Hepatocyte (in vitro differentiated cells): ENCODE measurements around the gene KSR1. TPM values are rescaled to one million over a fixed set of nuclear protein-coding genes. Genes with fewer than 3 reads are reported as not detected.

Experiments
- DNase-seq: peaks from one replicate; pipeline ENCODE4 v3.0.0-alpha.2; 2016; ENCODE audit warnings: low spot score
- H2AFZ ChIP-seq: fragments of 200-600 bp; sonication (generic); 2 replicates; pipeline ENCODE4 v1.6.0; 2016; ENCODE audit warnings: antibody characterized with exemption, mild to moderate bottlenecking
- H3K27ac ChIP-seq: fragments of 200-600 bp; sonication (generic); 2 replicates; pipeline ENCODE4 v1.5.1; 2016; ENCODE audit warnings: mild to moderate bottlenecking
- H3K27me3 ChIP-seq: fragments of 200-600 bp; sonication (generic); 2 replicates; pipeline ENCODE4 v1.6.1; 2016
- H3K36me3 ChIP-seq: fragments of 200-600 bp; sonication (generic); replicated peaks from 2 replicates; pipeline ENCODE4 v1.5.1; 2016; ENCODE audit warnings: low read depth; ENCODE audit not compliant: insufficient read depth
- H3K4me1 ChIP-seq: fragments of 200-600 bp; sonication (generic); 2 replicates; pipeline ENCODE4 v1.5.1; 2016; ENCODE audit warnings: mild to moderate bottlenecking, moderate library complexity; ENCODE audit not compliant: insufficient read depth
- H3K4me2 ChIP-seq: fragments of 200-600 bp; sonication (generic); 2 replicates; pipeline ENCODE4 v1.6.0; 2016
- H3K4me3 ChIP-seq: fragments of 200-600 bp; sonication (generic); 2 replicates; pipeline ENCODE4 v1.5.1; 2016; ENCODE audit warnings: mild to moderate bottlenecking
- H3K79me2 ChIP-seq: fragments of 200-600 bp; sonication (generic); 2 replicates; pipeline ENCODE4 v1.6.0; 2017; ENCODE audit warnings: mild to moderate bottlenecking
- H3K9me2 ChIP-seq: fragments of 200-600 bp; sonication (generic); replicated peaks from 2 replicates; pipeline ENCODE4 v1.6.0; 2017; ENCODE audit warnings: mild to moderate bottlenecking; ENCODE audit not compliant: insufficient read depth
- H3K9me3 ChIP-seq: fragments of 200-600 bp; sonication (generic); 2 replicates; pipeline ENCODE4 v1.5.1; 2016; ENCODE audit warnings: low read depth, mild to moderate bottlenecking
- H4K20me1 ChIP-seq: fragments of 200-600 bp; sonication (generic); 2 replicates; pipeline ENCODE4 v1.6.0; 2016; ENCODE audit warnings: mild to moderate bottlenecking; ENCODE audit not compliant: insufficient read depth, poor library complexity, severe bottlenecking
- CTCF ChIP-seq: fragments of 200-600 bp; sonication (generic); IDR thresholded peaks from 2 replicates; pipeline ENCODE4 v1.5.1; 2016; ENCODE audit warnings: antibody characterized with exemption, mild to moderate bottlenecking; ENCODE audit not compliant: poor library complexity
- EZH2 ChIP-seq: fragments of 200-600 bp; sonication (generic); IDR thresholded peaks from 2 replicates; pipeline ENCODE4 v1.6.1; 2016; ENCODE audit warnings: antibody characterized with exemption, mild to moderate bottlenecking, borderline replicate concordance
- EZH2phosphoT487 ChIP-seq: fragments of 200-600 bp; sonication (generic); IDR thresholded peaks from one replicate; pipeline ENCODE4 v1.6.1; 2018; ENCODE audit warnings: antibody characterized with exemption, mild to moderate bottlenecking, low read depth, moderate library complexity; ENCODE audit not compliant: unreplicated experiment, severe bottlenecking
- WGBS: methylation state at CpG from one replicate; pipeline ENCODE4 v1.1.6; 2016; ENCODE audit warnings: low lambda C conversion rate; ENCODE audit errors: missing lambda C conversion rate; 5-methylcytosine and 5-hydroxymethylcytosine counted together
- polyA plus RNA-seq: library from polyadenylated mRNA; unstranded; fragments of >200 nt; fragmentation: Nextera tagmentation; extraction: Ambion mirVana; gene quantifications from 2 replicates; pipeline ENCODE4 v1.2.1, GENCODE V29; 2016
- total RNA-seq: library from RNA; depleted of rRNA; stranded (reverse); fragments of >200 nt; gene quantifications from 2 replicates; pipeline ENCODE4 v1.2.3, GENCODE V29; 2014

Gene KSR1
- total and polyA plus RNA-seq, 2 experiments from 2014 or later: 16.2 to 32.6 TPM

- Histone ChIP-seq H2AFZ (no peak overlapping the region), H3K36me3 (no peaks in the 10 kb centered on the region), H3K27me3 (no peaks in the 10 kb centered on the region), H3K4me3 (no peak overlapping the region), H3K79me2 (no peaks in the 10 kb centered on the region), H3K9me2 (no peaks in the 10 kb centered on the region), H3K4me1 (no peaks in the 10 kb centered on the region), H3K4me2 (no peak overlapping the region), H4K20me1 (no peaks in the 10 kb centered on the region), H3K27ac (peak overlapping the region; percentile 46), H3K9me3 (no peaks in the 10 kb centered on the region)
- 88% methylated on average over 21 of the region's 22 CpGs for WGBS
- peak; percentile 50 for DNase-seq
- TF ChIP-seq EZH2: no peak
- TF ChIP-seq CTCF: no peak
- TF ChIP-seq EZH2phosphoT487: no peak
Observed at GRCh38 chr17:27603880-27604794, 147.9 kb downstream of the KSR1 start.

- 98% methylated on average over 25 of the region's 25 CpGs for WGBS
- Histone ChIP-seq H3K4me2 (no peak overlapping the region), H3K79me2 (no peaks in the 10 kb centered on the region), H3K27ac (no peak overlapping the region), H3K27me3 (no peaks in the 10 kb centered on the region), H3K9me2 (no peaks in the 10 kb centered on the region), H3K4me3 (no peak overlapping the region), H3K36me3 (no peaks in the 10 kb centered on the region), H3K4me1 (no peaks in the 10 kb centered on the region), H4K20me1 (no peaks in the 10 kb centered on the region), H3K9me3 (no peaks in the 10 kb centered on the region), H2AFZ (no peak overlapping the region)
- TF ChIP-seq EZH2phosphoT487: no peak
- TF ChIP-seq EZH2: no peak
- TF ChIP-seq CTCF: no peak
- no peak for DNase-seq
Observed at GRCh38 chr17:27605409-27605808, 149.2 kb downstream of the KSR1 start.

- Histone ChIP-seq H3K4me3 (no peak overlapping the region), H3K9me2 (no peaks in the 10 kb centered on the region), H3K4me1 (no peaks in the 10 kb centered on the region), H3K9me3 (no peaks in the 10 kb centered on the region), H3K4me2 (no peak overlapping the region), H2AFZ (no peak overlapping the region), H3K27me3 (no peaks in the 10 kb centered on the region), H4K20me1 (no peaks in the 10 kb centered on the region), H3K36me3 (no peaks in the 10 kb centered on the region), H3K79me2 (no peaks in the 10 kb centered on the region), H3K27ac (no peak overlapping the region)
- WGBS: 91% methylated on average over 16 of the region's 16 CpGs
- no peak for DNase-seq
- TF ChIP-seq EZH2 (no peak), CTCF (no peak), EZH2phosphoT487 (no peak)
Observed at GRCh38 chr17:27607521-27608091, 151.4 kb downstream of the KSR1 start.
